Activated T-cell treated with anti-CD3 and anti-CD28 coated beads, Interleukin-2, amount 50 U/mL, for 48 hours (primary cell): ENCODE results near the gene ME1.
"Not testable (repeated sequence)": the region's sequence is repeated elsewhere in the genome, so short reads cannot be mapped to it uniquely, and the experiment has no call there.

ENCODE experiments used
- DNase-seq, 2 experiments: peaks; one replicate each; pipeline ENCODE4 v3.0.0-alpha.2; 2020

ME1 gene

DNA sequence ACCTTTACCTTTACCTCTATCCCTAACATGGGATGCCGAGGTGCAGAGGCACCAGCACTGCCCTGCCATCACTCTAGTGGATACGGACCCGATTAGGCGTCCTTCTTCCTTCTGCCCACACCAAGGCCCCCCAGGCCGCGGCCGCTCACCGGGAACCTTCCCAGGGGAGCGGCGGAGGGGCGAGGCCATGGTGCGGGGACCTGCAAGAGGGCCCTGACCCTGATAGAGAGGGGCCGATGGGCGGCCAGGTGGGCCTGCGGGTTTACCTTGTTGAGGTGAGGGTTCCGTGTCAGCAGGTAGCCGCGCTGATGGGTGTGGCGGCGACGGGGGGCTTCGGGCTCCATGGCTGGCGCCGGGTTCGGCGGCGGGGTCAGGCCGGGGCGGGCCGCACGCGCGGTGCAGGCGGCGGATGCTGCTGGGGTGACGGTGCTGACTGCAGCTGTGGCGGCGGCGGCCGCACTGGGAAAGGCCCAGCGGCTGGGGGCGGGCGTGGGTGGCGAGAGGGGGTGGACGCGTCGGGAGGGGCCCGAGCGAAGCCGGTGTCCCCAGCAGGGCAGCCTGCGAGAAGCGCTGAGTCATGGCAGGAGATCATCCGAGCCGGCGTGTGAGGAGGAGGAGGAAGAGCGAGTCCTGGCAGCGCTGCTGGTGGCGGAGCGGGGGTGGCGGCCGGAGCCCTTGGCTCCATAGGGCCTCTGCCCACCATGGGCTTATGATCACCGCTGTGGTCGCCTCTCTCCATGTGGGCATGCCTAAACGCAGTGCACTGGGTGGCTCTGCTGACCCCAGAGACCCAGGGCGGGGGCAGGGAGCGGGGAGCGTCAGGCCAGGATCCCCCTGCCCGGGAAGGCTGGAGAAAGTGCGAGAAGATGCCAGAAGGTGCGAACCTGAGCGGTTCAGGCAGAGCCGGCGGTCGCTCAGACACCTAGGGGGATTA lies at the start of gene ME1:
ME1 (minus strand) TSS at position 441 of the 934 bp plus-strand sequence; CDS start at position 344, 97 bp downstream.
- DNase-seq, result peak; percentile 44 to 49

DNA sequence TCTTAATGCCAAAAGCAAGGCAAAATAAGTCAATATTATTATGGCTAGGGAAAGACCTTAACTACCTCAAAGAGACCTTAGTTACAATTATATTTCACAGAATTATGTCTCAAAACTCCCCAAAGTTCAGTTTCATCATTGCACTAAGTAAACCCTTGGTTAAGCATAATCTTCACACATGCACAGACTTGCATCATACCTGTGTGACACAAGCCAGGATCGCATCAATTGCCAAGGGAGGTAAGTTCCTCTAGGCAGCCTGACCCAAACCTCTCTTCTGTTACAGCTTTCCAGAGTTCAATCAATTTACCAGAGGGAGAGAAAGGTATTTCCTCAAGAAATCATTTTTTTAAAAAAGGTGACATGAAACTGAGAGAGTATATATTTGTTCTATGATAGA lies 49.6 kb upstream of the ME1 start:
- no peak for DNase-seq

DNA sequence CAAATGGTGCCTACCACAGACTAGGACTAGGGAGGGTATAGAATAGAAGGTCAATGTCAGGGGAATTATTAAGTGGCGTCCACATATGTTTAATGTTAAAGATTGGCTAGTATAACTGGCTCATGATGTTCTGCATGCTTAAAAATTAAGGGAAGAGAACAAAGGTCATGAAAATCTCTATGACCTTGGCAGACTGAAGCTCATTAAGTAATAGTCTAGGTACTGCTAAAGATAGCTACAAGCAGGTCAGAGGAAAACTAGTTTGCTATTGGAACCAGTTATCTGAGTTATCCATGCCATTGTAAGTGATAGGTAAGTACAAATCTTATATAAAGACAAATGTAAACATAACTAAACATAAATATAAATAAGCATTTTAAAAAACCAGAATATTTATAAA lies 48.5 kb upstream of the ME1 start:
- no peak for DNase-seq

DNA sequence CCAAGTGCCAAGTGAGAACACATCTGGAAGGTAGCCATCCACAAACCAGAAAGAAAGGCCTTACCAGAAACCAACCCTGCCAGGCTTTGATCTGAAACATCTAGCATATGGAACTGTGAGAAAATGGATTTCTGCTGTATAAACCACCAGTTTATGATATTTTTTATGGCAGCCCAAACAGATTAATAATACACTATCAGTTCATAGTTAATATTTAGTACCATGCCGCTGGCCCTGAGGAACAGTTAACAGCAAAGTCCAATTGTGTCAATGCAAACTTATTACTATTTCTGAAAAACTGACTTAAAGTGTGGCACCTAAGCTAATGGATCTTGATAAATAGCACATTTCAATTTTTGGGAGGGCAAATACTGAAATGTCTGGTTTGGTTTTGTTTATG lies 46.1 kb upstream of the ME1 start:
- no peak for DNase-seq

DNA sequence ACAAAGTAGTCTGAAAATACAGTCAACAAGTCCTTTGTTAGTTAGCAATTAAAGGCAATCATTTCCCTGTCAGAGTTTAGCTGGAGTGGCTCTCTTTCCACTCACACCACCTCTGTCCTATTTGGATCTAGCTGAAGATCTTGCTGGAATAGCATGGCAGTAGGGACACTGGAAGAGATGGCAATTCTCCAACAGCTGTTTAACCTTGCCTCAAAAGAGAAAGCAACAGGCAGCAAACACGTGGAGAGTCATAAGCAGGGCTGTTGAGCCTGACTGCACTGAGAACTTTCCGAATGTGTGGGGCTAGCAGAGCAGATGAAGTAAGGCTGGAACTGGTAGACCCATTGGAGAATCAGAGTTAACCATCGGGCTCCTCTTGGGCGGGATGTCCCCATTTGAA lies 43.5 kb upstream of the ME1 start:
- no peak for DNase-seq

DNA sequence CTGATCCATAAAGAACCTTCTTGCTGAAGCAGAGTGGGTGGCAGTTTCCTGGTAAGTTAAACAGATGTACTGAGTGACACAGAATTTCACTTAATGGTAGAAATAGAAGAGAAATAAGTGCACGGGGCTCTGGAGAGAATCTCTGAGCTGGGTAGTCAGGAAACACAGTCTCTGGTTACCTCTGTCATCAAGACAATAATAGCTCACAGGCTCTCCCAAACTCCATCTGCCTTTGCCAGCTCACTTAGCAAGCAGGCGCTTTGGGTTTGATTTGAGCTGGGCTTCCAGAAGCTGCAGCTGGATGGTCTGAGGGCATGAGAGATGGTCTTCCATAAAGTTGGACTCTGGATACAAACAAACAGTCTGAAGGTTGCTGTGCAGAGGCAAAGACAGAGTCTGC lies 41.9 kb upstream of the ME1 start:
- no peak for DNase-seq

DNA sequence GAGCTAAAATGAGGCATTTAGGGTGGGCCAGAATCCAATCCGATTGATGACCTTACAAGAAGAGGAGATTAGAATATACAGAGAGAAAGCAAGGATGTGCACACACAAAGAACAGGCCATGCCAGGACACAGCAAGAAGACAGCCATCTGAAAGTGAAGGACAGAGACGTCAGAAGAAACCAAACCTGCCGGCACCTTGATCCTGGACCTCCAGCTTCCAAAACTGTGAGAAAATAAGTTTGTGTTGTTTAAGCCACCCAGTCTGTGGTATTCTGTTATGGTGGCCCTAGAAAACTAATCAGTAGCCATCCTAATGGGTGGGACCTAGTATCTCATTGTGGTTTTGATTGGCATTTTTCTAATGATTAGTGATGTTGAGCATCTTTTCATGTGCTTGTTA lies 39.7 kb upstream of the ME1 start:
- no peak for DNase-seq

DNA sequence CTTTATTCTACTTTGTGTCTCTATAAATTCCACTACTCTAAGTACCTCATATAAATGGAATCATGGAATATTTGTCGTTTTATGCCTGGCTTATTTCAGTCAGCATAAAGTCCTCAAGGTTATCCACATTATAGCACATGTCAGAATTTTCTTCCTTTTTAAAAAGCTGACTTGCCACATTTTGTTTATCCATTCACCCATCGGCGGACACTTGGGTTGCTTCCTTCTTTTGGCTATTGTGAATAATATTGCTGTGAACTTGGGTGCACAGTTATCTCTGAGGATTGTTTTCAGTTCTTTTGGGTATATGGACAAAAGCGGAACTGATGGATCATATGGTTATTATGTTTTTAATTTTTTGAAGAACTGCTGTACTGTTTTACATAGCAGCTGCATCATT lies 39.1 kb upstream of the ME1 start:
- DNase-seq, result no peak

DNA sequence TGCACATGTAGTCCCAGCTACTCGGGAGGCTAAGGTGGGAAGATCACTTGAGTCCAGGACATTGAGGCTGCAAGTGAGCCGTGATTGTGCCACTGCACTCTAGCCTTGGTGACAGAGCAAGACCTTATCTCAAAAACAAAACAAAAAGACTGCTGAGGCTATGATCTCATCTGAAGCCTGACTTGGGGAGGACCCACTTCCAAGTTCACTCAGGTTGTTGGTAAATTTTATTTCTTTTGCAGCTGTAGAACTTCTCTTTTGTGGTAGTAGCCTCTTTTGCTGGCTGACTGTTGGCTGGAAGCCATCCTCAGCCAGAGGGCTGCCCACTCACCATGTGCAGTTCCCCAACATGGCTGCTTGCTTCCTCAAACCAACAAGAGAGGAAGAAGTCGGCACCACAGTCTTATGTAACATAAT lies 36.8 kb upstream of the ME1 start:
- DNase-seq, result no peak

DNA sequence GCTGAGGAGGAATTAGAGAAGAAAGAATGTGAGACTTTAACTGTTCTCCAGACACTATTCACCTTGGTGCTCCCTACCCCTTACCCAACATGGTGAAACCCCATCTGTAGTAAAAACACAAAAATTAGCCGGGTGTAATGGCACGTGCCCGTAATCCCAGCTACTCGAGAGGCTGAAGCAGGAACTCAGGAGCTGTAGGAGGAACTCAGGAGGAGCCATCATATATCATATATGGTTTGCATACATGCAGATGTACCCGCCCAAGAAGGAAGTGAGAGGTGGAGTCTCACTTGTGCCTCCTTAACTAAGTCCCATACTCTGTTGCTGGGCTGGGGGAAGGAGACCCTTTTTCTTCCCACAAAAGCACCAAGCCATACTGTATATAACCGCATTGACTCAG lies 35.5 kb upstream of the ME1 start:
- DNase-seq, result no peak

DNA sequence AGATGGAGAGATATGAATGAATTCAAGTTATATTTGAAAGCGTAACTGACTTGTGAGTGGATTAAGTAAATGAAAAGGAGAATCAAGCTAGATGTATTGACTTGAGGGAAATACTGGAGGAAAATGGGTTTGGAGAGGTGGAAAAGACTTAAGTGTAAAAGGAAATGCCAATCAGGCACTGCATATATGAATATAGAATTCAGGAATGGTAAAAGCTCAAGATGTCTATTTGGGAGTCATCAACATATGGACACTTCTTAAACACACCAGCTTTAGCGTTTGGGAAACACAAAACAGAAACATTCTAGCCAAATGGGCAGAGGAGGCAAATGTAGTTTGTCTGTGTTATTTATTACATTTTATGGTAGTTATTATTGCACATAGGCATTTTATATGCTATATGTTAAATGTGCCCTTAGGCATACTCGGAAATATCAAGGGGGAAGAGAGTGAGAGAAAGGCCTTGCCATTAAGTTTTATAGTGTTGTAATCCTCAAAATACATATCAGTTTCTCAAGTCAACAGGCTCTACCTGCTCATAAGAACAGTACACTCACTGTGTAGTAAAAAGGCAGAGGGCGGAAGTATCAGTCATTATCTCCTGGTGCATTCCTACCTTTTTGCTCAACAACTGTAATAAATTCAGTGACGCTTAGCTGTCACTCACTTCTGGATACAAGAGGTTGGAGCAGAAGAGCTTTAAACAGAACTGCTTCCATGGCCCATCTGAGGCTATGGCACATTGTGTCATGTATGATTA lies 33.7 kb upstream of the ME1 start:
- no peak for DNase-seq

DNA sequence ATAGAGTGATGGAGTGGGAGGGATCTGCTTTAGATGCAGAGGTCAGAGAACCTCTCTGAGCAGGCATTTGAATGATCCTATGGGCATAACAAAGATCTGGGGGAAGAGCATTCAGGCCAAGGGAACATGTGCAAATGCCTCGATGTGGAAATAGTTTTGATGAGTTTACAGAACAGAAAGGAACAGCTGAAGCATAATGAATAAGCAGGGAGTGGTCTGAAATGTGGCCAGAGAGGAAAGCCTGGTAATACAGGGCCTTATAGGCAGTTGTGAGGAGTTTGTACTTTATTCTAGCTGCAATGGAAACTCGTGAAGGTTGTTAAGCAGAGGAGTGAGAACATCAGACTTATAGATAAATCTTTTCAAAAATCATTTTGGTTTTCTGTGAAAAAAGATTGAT lies 33.0 kb upstream of the ME1 start:
- DNase-seq, result no peak

DNA sequence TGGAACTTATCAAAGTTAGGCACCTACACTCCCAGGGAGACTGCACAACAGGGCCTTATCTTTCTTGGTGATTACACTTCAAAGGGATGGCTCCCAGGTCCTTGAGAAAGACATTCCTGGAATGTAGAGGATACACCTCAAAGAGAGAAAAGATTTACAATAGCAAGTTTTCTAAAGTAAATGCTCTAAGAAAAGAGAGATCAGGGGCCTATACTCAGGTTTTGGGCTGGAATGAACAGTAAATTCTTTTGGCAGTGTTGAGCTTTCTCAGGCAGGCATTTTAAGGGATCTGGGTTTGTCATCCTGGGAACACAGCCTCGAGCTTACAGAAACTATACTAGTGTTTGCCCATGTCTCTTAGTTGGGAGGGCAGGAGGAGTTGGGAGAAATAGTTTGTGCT lies 31.7 kb upstream of the ME1 start:
- no peak for DNase-seq

DNA sequence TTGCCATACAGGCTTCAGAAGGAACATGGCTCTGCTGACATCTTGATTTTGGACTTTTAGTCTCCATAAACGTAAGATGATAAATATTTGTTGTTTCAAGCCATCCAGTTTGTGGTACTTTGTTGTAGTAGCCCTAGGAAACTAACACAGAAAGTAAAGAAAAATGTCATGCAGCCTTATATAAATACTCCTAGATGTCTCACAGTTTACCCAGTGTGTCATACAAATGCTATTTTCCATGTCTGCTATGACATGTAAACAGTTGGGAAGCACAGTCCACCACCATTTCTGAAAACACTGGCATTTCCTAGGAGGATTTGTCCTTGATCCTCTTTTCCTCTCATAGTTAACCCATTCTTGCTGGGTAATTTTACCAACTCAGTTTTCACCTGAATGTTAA lies 30.6 kb upstream of the ME1 start:
- no peak for DNase-seq

DNA sequence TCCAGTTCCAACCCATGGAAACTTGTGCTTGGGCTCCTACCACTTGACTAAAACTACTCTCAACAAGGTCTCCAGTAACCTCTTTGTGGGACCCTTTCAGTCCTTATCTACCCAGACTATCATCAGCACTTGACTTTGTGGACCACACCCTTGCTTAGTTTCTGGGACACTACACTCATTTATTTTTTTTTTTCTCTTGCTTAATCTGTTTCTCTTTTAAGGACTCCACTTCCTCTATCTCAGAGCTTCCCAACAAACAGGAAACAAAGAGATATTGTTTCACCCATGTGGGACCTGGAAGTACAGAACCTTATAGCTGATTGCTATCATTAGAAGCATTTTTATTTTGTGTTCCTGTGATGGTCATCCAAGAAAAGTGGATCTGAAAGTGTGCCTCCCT lies 28.8 kb upstream of the ME1 start:
- DNase-seq, result no peak

DNA sequence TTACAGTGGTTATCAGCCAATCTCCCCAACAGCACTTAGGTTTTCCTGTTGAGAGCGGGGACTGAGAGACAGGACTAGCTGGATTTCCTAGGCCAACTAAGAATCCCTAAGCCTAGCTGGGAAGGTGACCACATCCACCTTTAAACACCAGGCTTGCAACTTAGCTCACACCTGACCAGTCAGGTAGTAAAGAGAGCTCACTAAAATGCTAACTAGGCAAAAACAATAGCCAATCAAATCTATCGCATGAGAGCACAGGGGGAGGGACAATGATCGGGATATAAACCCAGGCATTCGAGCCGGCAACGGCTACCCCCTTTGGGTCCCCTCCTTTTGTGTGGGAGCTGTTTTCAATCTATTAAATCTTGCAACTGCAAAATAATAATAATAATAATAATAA lies 19.2 kb upstream of the ME1 start:
- not testable (repeated sequence) for DNase-seq

DNA sequence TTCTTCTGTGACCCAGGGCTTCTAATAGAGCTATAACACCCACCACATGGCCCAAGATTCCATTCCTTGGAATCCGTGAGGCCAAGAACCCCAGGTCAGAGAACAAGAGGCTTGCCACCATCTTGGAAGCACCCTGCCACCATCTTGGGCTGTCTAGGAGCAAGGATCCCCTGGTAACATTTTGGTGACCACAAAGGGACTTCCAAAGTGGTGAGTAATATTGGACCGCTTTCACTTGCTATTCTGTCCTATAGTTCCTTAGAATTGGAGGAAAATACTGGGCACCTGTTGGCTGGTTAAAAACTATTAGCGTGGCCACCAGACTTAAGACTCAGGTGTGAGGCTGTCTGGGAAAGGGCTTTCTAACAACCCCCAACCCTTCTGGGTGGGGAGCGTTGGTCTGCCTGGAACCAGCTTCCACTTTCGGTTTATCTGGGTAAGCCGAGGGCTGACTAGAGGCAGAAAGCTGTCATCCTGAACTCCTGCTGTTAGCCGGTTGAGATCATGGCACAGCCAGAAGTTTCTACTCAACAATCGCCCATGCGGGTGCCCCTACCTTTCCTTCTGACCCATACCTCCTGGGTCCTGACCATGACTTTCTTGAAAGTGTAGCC lies 13.3 kb upstream of the ME1 start:
- DNase-seq, result not testable (repeated sequence)

DNA sequence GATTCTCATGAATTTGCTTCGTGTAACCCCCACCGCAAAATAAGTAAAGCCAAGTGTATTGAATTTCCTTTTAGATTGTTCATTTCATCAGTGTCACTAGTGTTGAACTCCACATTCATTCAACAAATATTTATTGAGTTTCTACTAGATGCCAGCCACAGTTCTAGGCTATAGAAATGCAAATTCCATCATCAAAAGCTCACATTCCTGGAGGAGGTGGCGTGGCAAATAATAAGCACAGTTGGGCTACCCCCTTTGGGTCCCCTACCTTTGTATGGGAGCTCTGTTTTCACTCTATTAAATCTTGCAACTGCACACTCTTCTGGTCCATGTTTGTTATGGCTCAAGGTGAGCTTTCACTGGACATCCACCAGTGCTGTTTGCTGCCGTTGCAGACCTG lies 12.7 kb upstream of the ME1 start:
- no peak for DNase-seq

DNA sequence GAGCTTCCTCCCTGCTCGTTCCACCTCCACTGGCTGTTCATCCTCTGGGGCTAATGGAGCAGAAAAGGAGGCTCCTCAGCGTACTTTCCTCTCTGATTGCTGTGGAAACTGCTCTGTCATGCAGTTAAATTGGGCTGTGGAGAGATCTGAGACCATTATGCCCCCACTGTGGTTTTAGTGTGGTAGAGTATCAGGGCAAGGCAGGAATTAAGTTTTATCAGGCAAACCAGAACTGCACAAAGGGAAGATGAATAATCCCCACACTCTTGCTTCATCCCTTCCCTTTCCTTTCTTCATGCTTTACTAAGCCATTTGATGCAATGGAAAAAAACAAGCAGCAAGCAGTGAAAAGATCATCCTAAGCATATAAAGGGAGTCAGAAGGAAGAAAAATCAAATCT lies 11.9 kb upstream of the ME1 start:
- no peak for DNase-seq

DNA sequence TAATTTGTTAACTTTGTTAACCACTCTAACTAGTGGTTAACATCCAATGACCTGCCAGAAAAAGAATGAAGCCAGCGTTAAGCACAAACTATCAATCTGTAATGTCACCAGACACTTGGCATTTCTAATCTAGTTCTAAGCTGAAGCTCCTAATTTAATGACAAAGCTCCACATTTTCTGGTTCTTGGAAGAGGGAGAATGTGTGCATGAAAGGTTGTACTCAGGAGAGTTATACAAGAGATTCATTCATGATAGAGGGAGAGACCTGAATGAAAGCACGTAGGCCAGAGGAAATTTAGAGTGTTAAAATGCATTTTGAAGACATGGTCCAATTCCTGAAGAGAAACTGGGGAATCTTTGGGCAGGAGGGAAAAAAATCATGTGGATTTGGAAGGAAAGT lies 8.3 kb upstream of the ME1 start:
- no peak for DNase-seq

DNA sequence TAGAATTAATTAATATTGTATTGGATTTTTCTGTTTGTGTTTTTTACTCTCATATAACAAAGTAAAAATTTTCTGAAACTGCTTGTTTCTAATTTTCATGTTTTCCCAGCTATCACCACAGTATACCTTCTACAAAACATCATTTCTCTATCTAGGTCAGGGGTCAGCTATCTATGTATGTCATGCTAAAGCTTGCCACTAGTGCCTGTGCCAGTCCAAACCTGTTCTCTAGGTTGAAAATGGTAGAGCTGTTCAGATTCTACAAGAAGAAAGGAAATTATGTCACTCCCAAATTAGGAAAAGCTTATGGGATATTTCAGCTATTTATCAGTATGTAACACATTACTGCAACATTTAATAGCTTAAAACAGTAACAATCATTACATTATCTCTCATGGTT lies 5.8 kb upstream of the ME1 start:
- no peak for DNase-seq

DNA sequence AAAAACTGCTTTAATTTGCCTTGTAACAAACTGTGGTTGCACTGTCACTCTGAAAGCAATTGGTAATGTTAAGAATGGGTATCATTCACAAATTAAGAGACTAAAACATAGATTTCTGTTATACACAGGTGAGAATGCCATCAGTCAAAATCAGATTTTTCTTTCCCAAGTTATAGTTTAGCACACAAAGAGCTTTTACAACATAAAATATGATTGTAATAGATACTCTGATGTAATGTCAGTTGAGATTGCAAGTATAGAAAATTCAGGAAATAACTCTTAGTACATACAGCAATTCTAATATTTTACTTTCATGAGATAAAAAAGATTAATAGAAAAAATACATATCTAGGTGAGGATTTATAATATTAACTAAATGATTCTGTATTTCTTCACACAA lies 2.3 kb upstream of the ME1 start:
- no peak for DNase-seq

DNA sequence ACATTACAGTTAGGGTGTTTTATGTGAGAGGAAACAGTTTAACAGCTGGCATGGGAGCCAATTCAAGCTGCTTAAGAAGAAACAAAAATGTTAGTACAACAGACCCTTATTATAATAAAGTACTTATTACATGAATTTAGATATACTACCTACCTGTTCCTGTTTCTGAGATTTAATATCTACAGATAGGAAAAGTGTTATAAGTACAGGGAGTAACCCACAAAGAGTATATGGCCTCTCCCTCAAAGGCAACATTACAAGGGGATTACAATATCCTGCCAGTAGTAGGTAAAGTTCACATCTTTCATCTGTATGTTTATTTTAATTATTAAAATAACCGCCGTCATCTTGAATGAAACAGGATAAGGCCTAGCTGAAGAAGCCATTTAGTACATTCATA lies 1.8 kb upstream of the ME1 start:
- no peak for DNase-seq
